ENCODE results near the gene TCF4. TPM values are rescaled to one million over a fixed set of nuclear protein-coding genes. Genes with fewer than 3 reads are reported as not detected.

The TCF4 gene
- total RNA-seq, 1 experiment from 2014 or later: 12.5 TPM

DNA sequence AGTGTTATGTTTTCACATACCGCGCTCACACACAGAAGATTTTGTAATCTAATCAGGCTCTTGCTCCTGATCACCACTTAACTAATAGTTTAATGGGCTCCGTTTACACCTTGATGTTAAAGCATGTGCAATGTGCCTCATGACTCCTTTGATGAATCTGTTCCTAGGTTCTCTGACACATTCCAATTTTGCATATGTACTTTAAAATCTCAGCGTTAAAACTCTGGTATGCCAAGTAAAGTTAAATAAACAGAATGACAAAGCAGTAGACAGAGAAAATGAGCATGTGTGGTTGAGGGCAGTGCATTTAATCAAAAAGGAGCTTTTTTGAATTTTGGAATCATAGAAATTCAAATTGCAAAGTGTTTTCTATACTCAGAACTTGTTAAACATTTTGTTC, 96.4 kb downstream of the TCF4 start:
- ATAC-seq (no peak), DNase-seq (no peak)
- H3K9me2 ChIP-seq (replicated peaks; ENCODE audit: low read length): no peaks in the 10 kb centered on the region
- no peak overlapping the region for H3K4me3 ChIP-seq (ENCODE audit: low read length)
- H3K27me3 ChIP-seq (ENCODE audit: low read length): no peaks in the 10 kb centered on the region
- no peaks in the 10 kb centered on the region for H3K79me2 ChIP-seq (ENCODE audit: low read length)
- H3K4me2 ChIP-seq (ENCODE audit: low read length): no peak overlapping the region
- H3K36me3 ChIP-seq (ENCODE audit: low read depth, low read length): no peaks in the 10 kb centered on the region
- H3K9ac ChIP-seq (ENCODE audit: low read length): no peak overlapping the region
- intact Hi-C loops (cut with micrococcal nuclease): no loop called here
- H3F3A ChIP-seq (ENCODE audit: low read length, unreplicated experiment): no peaks in the 10 kb centered on the region
- no peak overlapping the region for H2AFZ ChIP-seq (ENCODE audit: low read length)
- no peaks in the 10 kb centered on the region for H3K9me3 ChIP-seq (ENCODE audit: low read length)
- no peak overlapping the region for H3K27ac ChIP-seq (ENCODE audit: low read length)
- no TSS peak for BruUV-seq (replicated peaks)
- ChIA-PET CTCF (no interaction called here), POLR2A (ENCODE audit: unreplicated experiment) (no interaction called here)
- H4K20me1 ChIP-seq (ENCODE audit: low read length): no peaks in the 10 kb centered on the region
- TF ChIP-seq EZH2phosphoT487 (IDR thresholded peaks at IDR 0.05; ENCODE audit: borderline replicate concordance, low read length) (no peak), EZH2 (IDR thresholded peaks at IDR 0.05; ENCODE audit: low read length, unreplicated experiment) (no peak)
- TF ChIP-seq, protein P1, sequence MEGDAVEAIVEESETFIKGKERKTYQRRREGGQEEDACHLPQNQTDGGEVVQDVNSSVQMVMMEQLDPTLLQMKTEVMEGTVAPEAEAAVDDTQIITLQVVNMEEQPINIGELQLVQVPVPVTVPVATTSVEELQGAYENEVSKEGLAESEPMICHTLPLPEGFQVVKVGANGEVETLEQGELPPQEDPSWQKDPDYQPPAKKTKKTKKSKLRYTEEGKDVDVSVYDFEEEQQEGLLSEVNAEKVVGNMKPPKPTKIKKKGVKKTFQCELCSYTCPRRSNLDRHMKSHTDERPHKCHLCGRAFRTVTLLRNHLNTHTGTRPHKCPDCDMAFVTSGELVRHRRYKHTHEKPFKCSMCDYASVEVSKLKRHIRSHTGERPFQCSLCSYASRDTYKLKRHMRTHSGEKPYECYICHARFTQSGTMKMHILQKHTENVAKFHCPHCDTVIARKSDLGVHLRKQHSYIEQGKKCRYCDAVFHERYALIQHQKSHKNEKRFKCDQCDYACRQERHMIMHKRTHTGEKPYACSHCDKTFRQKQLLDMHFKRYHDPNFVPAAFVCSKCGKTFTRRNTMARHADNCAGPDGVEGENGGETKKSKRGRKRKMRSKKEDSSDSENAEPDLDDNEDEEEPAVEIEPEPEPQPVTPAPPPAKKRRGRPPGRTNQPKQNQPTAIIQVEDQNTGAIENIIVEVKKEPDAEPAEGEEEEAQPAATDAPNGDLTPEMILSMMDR (conservative IDR thresholded peaks at IDR 0.05; ENCODE audit: low read depth, low read length): no peak
- 0 out of 2 replicates have a peak, but pooled peaks cover 7% of the 10 kb centered on the region for H3K4me1 ChIP-seq (ENCODE audit: insufficient read depth, low read length)

DNA sequence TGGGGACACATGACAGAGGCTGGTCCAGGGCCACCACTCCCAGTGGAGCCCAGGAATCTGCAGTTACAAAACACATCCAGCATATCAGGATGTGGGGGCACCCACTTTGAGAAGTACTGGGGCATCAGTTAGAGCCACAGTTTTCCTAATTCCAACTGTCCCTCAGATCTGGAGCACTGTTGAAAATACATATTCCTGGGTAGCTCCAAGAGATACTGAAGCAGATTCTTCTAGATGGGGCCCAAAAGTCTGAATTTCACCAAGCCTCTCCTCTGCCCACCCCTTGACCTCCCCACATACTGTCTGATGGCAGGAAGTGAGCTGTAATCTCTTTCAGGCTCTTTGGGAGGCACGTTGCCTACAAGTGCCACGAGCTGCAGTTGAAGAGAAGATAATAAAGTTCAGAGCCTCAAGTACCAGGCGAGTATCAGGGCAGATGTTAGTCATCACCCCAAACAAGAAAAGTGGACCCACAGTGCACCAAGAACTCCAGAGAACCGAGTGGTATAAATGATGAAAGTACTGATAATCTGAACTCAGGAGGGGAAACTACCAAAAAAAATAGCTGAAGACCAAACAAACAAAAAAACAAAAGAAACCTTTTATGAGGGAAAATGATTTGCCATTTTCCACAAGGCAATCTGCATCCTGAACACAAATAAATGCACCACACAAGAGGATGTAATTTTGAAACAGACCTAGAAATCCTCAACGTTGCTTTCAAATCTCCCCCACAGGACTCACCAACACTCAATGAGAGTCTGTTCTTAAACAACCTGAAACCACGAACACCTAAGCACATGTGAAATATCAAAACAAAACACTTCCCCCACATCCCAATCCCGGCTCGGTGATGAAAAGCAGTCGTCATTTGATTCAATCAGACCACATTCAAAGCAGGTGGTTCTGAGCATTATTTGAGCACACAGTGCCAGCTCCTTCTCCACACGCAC, 98.7 kb downstream of the TCF4 start:
- TF ChIP-seq EZH2phosphoT487 (IDR thresholded peaks at IDR 0.05; ENCODE audit: borderline replicate concordance, low read length) (no peak), EZH2 (IDR thresholded peaks at IDR 0.05; ENCODE audit: low read length, unreplicated experiment) (no peak)
- TF ChIP-seq, protein P1 (conservative IDR thresholded peaks at IDR 0.05; ENCODE audit: low read depth, low read length): no peak
- H3K9me2 ChIP-seq (replicated peaks; ENCODE audit: low read length): no peaks in the 10 kb centered on the region
- no peaks in the 10 kb centered on the region for H3K9me3 ChIP-seq (ENCODE audit: low read length)
- H3K4me1 ChIP-seq (ENCODE audit: insufficient read depth, low read length): no peaks in the 10 kb centered on the region
- H3K4me3 ChIP-seq (ENCODE audit: low read length): no peak overlapping the region
- H3K9ac ChIP-seq (ENCODE audit: low read length): no peak overlapping the region
- H3K27me3 ChIP-seq (ENCODE audit: low read length): no peaks in the 10 kb centered on the region
- H3K79me2 ChIP-seq (ENCODE audit: low read length): no peaks in the 10 kb centered on the region
- H3F3A ChIP-seq (ENCODE audit: low read length, unreplicated experiment): no peaks in the 10 kb centered on the region
- no peak for ATAC-seq
- POLR2A ChIA-PET (ENCODE audit: unreplicated experiment): no interaction called here
- BruUV-seq (replicated peaks): no TSS peak
- H2AFZ ChIP-seq (ENCODE audit: low read length): no peak overlapping the region
- CTCF ChIA-PET: no interaction called here
- no peak for DNase-seq
- H3K4me2 ChIP-seq (ENCODE audit: low read length): no peak overlapping the region
- H3K36me3 ChIP-seq (ENCODE audit: low read depth, low read length): no peaks in the 10 kb centered on the region
- H3K27ac ChIP-seq (ENCODE audit: low read length): no peak overlapping the region
- H4K20me1 ChIP-seq (ENCODE audit: low read length): no peaks in the 10 kb centered on the region
- intact Hi-C loops (cut with micrococcal nuclease): no loop called here

DNA sequence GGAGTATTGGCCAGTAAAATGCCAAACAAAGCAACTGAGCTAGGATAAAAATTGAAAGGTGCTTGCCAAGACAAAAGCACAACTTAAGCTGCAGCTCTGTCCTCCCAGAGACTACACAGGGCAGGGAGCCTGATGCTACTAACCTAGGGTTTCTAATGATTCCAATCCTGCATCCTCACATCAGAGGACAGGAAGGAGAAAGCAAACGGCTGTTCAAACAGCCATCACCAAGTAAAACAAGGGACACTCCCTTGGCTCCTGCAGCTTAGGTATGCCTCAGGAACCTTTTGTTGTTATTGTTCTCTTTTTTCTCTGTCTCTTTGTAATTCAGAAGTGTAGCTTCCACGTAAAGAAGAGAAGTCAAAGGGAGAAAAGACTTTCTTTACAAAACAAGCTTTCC, 99.5 kb downstream of the TCF4 start:
- no peak for ATAC-seq
- no peaks in the 10 kb centered on the region for H3K79me2 ChIP-seq (ENCODE audit: low read length)

More for the DNA sequence above, 99.5 kb downstream of the TCF4 start:
- DNase-seq: no peak
- no TSS peak for BruUV-seq (replicated peaks)
- H3K9ac ChIP-seq (ENCODE audit: low read length): no peak overlapping the region
- no peak overlapping the region for H3K4me3 ChIP-seq (ENCODE audit: low read length)
- H2AFZ ChIP-seq (ENCODE audit: low read length): no peak overlapping the region
- H3K9me3 ChIP-seq (ENCODE audit: low read length): no peaks in the 10 kb centered on the region
- H3K27ac ChIP-seq (ENCODE audit: low read length): no peak overlapping the region
- H3K4me1 ChIP-seq (ENCODE audit: insufficient read depth, low read length): no peaks in the 10 kb centered on the region
- no peaks in the 10 kb centered on the region for H3K9me2 ChIP-seq (replicated peaks; ENCODE audit: low read length)
- no peaks in the 10 kb centered on the region for H3K36me3 ChIP-seq (ENCODE audit: low read depth, low read length)
- H3K27me3 ChIP-seq (ENCODE audit: low read length): no peaks in the 10 kb centered on the region
- no peak overlapping the region for H3K4me2 ChIP-seq (ENCODE audit: low read length)
- CTCF ChIA-PET: no interaction called here
- POLR2A ChIA-PET (ENCODE audit: unreplicated experiment): no interaction called here
- TF ChIP-seq EZH2phosphoT487 (IDR thresholded peaks at IDR 0.05; ENCODE audit: borderline replicate concordance, low read length): no peak
- TF ChIP-seq, protein P1 (conservative IDR thresholded peaks at IDR 0.05; ENCODE audit: low read depth, low read length): no peak
- TF ChIP-seq EZH2 (IDR thresholded peaks at IDR 0.05; ENCODE audit: low read length, unreplicated experiment): no peak
- no peaks in the 10 kb centered on the region for H4K20me1 ChIP-seq (ENCODE audit: low read length)
- no peaks in the 10 kb centered on the region for H3F3A ChIP-seq (ENCODE audit: low read length, unreplicated experiment)
- intact Hi-C loops (cut with micrococcal nuclease): no loop called here
